ENCODE data around the gene ADCY4. TPM values are rescaled to one million over a fixed set of nuclear protein-coding genes. Genes with fewer than 3 reads are reported as not detected.

ADCY4 gene
- total RNA-seq, 1 experiment from 2014 or later: 3.4 TPM

GRCh38 chr14:24379907-24380730 is 45.2 kb upstream of the ADCY4 start:
- CTCF ChIA-PET: interaction anchor here (1.4 kb wide), 1 partner anchor 14 kb away, joined by 7 read pairs; no protein-coding TSS in a partner anchor
- Mint-ChIP-seq H3K4me1 (ENCODE audit: low read depth, unreplicated experiment) (no peaks in the 10 kb centered on the region), H3K27me3 (ENCODE audit: unreplicated experiment) (no peaks in the 10 kb centered on the region), H3K27ac (ENCODE audit: unreplicated experiment) (no peak overlapping the region), H3K9me3 (ENCODE audit: low read depth, unreplicated experiment) (no peaks in the 10 kb centered on the region), H3K36me3 (ENCODE audit: insufficient read depth, unreplicated experiment) (no peaks in the 10 kb centered on the region), H3K4me3 (ENCODE audit: low read depth, unreplicated experiment) (no peak overlapping the region)
- no TSS peak for BruUV-seq (replicated peaks)
- TF ChIP-seq CTCF (IDR thresholded peaks at IDR 0.05; ENCODE audit: unreplicated experiment): no peak
- intact Hi-C loops (cut with micrococcal nuclease; ENCODE audit: unreplicated experiment): no loop called here
- DNase-seq: no peak

DNA sequence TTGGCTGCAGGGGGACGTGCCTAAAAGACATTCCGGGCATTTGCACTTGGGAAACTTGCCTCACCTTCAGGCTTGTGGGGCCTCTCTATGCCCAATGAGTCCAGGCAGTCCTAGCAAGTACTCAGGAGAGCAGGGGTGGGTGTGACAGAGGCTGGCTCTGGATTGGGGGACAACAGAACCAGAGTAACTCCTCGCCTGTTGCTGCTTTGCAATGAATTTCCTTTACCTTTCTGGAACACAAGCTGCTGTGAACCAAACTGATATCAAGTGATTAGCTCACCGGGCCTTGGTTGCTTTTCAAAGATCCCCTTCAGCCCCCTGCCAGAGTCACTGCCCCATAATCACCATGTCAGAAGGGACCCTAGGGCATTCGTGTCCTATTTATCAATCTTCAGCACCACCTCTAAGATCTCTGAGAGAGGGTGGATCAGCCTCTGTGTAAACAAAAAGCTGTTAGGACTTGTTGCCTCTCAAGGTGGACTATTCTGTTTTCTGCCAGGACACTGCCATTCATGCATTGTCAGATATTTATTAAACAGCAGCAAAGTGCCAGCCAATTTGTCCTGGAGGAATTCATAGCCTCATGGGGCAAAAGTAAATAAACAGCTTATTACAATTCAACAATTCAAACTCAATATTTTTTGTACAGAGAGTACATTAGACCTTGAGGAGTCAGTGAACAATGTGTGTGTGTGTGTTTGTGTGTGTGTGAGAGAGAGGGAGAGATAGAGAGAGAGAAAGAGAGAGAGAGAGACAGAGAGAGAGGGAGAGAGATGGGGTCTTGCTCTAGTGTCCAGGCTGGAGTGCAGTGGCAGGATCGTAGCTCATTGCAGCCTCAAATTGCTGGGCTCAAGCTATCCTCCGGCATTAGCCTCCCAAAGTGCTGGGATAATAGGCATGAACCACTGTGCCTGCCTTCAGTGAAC is 44.4 kb upstream of the ADCY4 start:
- H3K27ac Mint-ChIP-seq (ENCODE audit: unreplicated experiment): no peak overlapping the region
- no peaks in the 10 kb centered on the region for H3K9me3 Mint-ChIP-seq (ENCODE audit: low read depth, unreplicated experiment)
- no peak for DNase-seq
- H3K27me3 Mint-ChIP-seq (ENCODE audit: unreplicated experiment): no peaks in the 10 kb centered on the region
- intact Hi-C loops (cut with micrococcal nuclease; ENCODE audit: unreplicated experiment): no loop called here
- TF ChIP-seq CTCF (IDR thresholded peaks at IDR 0.05; ENCODE audit: unreplicated experiment): no peak
- no peaks in the 10 kb centered on the region for H3K36me3 Mint-ChIP-seq (ENCODE audit: insufficient read depth, unreplicated experiment)
- BruUV-seq (replicated peaks): no TSS peak
- CTCF ChIA-PET: interaction anchor here (1.4 kb wide), 1 partner anchor 13 kb away, joined by 7 read pairs; no protein-coding TSS in a partner anchor
- no peak overlapping the region for H3K4me3 Mint-ChIP-seq (ENCODE audit: low read depth, unreplicated experiment)
- no peaks in the 10 kb centered on the region for H3K4me1 Mint-ChIP-seq (ENCODE audit: low read depth, unreplicated experiment)

GRCh38 chr14:24378327-24378726 is 43.5 kb upstream of the ADCY4 start:
- Mint-ChIP-seq H3K9me3 (ENCODE audit: low read depth, unreplicated experiment) (no peaks in the 10 kb centered on the region), H3K4me1 (ENCODE audit: low read depth, unreplicated experiment) (no peaks in the 10 kb centered on the region), H3K36me3 (ENCODE audit: insufficient read depth, unreplicated experiment) (no peaks in the 10 kb centered on the region), H3K27ac (ENCODE audit: unreplicated experiment) (no peak overlapping the region), H3K27me3 (ENCODE audit: unreplicated experiment) (no peaks in the 10 kb centered on the region), H3K4me3 (ENCODE audit: low read depth, unreplicated experiment) (no peak overlapping the region)
- TF ChIP-seq CTCF (IDR thresholded peaks at IDR 0.05; ENCODE audit: unreplicated experiment): no peak
- CTCF ChIA-PET: no interaction called here
- intact Hi-C loops (cut with micrococcal nuclease; ENCODE audit: unreplicated experiment): no loop called here
- DNase-seq: no peak
- BruUV-seq (replicated peaks): no TSS peak

GRCh38 chr14:24377657-24378056 is 42.8 kb upstream of the ADCY4 start:
- H3K27ac Mint-ChIP-seq (ENCODE audit: unreplicated experiment): no peak overlapping the region
- no peaks in the 10 kb centered on the region for H3K27me3 Mint-ChIP-seq (ENCODE audit: unreplicated experiment)
- no peak for TF ChIP-seq CTCF (IDR thresholded peaks at IDR 0.05; ENCODE audit: unreplicated experiment)
- no peak for DNase-seq
- CTCF ChIA-PET: no interaction called here
- H3K9me3 Mint-ChIP-seq (ENCODE audit: low read depth, unreplicated experiment): no peaks in the 10 kb centered on the region
- no peaks in the 10 kb centered on the region for H3K36me3 Mint-ChIP-seq (ENCODE audit: insufficient read depth, unreplicated experiment)
- no peak overlapping the region for H3K4me3 Mint-ChIP-seq (ENCODE audit: low read depth, unreplicated experiment)
- intact Hi-C loops (cut with micrococcal nuclease; ENCODE audit: unreplicated experiment): no loop called here
- no peaks in the 10 kb centered on the region for H3K4me1 Mint-ChIP-seq (ENCODE audit: low read depth, unreplicated experiment)
- no TSS peak for BruUV-seq (replicated peaks)
